Stomach (tissue), 9 donors: ENCODE data around the gene MGME1. TPM values are rescaled to one million over a fixed set of nuclear protein-coding genes. Genes with fewer than 3 reads are reported as not detected.

Experiments used
- DNase-seq, 2 donors: peaks; one replicate each; pipeline versions ENCODE4 v3.0.0 to v3.0.0-alpha.2; 2013 to 2019
- H3K27ac ChIP-seq, 5 donors: fragments of 200-600 bp in 4 of 5; sonication (generic) in 4 of 5; one replicate each; pipeline ENCODE4 v1.5.1; 2013 to 2019; ENCODE audit warnings: mild to moderate bottlenecking in 1 of 5, moderate library complexity in 1 of 5
- H3K27me3 ChIP-seq, 3 donors: fragments of 200-600 bp; sonication (generic); one replicate each; pipeline ENCODE4 v1.5.1; 2017 to 2019; ENCODE audit warnings: mixed run types in 1 of 3
- H3K36me3 ChIP-seq, 4 donors: fragments of 200-600 bp; sonication (generic); 1 replicate in 3 of 4; 2 replicates in 1 of 4; pipeline ENCODE4 v1.5.1; 2016 to 2019
- H3K4me1 ChIP-seq, 4 donors: fragments of 200-600 bp; sonication (generic); one replicate each; pipeline ENCODE4 v1.5.1; 2016 to 2019
- H3K4me3 ChIP-seq, 4 donors: fragments of 200-600 bp; sonication (generic) in 3 of 4; one replicate each; pipeline ENCODE4 v1.5.1; 2016 to 2019; ENCODE audit warnings: mild to moderate bottlenecking in 1 of 4
- H3K9me3 ChIP-seq, 4 donors: fragments of 200-600 bp; sonication (generic); one replicate each; pipeline ENCODE4 v1.5.1; 2016 to 2019
- EP300 ChIP-seq: sonication (generic); formaldehyde crosslinking; IDR thresholded peaks from one replicate; pipeline ENCODE4 v1.6.1; 2017; ENCODE audit warnings: antibody characterized with exemption
- POLR2A ChIP-seq, 4 donors: fragments of 450-650 bp; IDR thresholded peaks; one replicate each; pipeline ENCODE4 v1.6.1; 2016; ENCODE audit warnings: antibody characterized with exemption in 4 of 4, control low read depth in 2 of 4, mild to moderate bottlenecking in 1 of 4, moderate library complexity in 1 of 4
- POLR2AphosphoS5 ChIP-seq, 3 donors: sonication (generic); formaldehyde crosslinking; IDR thresholded peaks; one replicate each; pipeline ENCODE4 v1.6.1; 2016; ENCODE audit warnings: antibody characterized with exemption in 3 of 3
- WGBS, 5 donors: extraction: QIAGEN DNeasy Blood & Tissue Kit in 3 of 5; methylation state at CpG; one replicate each; pipeline versions ENCODE4 v1.1.5 to v1.1.7; 2013 to 2018; 5-methylcytosine and 5-hydroxymethylcytosine counted together
- intact Hi-C: fragments of 100-400 bp; cut with DNase I; formaldehyde crosslinking; loops from one replicate; pipeline ENCODE4 v1.15.1; 2023; ENCODE audit warnings: low total_unique reads
- polyA plus RNA-seq, 3 donors: library from polyadenylated mRNA; stranded (reverse); fragments of 200-250 nt; gene quantifications; one replicate each; pipeline ENCODE4 v1.2.3, GENCODE V29; 2013
- total RNA-seq, 5 donors: library from RNA; depleted of rRNA; stranded (reverse); fragments of >200 nt; gene quantifications; one replicate each; pipeline versions ENCODE4 v1.1.0 to v1.2.3, GENCODE V29; 2014 to 2016
- TF ChIP-seq, protein P1 (sequence below), 7 experiments: fragments of 450-650 bp in 4 of 7; fragments of 200-600 bp in 3 of 7; sonication (generic) in 3 of 7; IDR thresholded peaks; one replicate each; pipeline ENCODE4 v1.5.1; 2016 to 2019; ENCODE audit warnings: antibody characterized with exemption in 7 of 7, control low read depth in 2 of 7, mild to moderate bottlenecking in 1 of 7
- donor health status: healthy with polysubstance abuse.
- donor health status: Bipolar disorder and iron deficiency.
- donor health status: healthy.

Gene MGME1
- total and polyA plus RNA-seq, 8 donors = 2.3 to 19.1 (median 8.3) TPM

DNA sequence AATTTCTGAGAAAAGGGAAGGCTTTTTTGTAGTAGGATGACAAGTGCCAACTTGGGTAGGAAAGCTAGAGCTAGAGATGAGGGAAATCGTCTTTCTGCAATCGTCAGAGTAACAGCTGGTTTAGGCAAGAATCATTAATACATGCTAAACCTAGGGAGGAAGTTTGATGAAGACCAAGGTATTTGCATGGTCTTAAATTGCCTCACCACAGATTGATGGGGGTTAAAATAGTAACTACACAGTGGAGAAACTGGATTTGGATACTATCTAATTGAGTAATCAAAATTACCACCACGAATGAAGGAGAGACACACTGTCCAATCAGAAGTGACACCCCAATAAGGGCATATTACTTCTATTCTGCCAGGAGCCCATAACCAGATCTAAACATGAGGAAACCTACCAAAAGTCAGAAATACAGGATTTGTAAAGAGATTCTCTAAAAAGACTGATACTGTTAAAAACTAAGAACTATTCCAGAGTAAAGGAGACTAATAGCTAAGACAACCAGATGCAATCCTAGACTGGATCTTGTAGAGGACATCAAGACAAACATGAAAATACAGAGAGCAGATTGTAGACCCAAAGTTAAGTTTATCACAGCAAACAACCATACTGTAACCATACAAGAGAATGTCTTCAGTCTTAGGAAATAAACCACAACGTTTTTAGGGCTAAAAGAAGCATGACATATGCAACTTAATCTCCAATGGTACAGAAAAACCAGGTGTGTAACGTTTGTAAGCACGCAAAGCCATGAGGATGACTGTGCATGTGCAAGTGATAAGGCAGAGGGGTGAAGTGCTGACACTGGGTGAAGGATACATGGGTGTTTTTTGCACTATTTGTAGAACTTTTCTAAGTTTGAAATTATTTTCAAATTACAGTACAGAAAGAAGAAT is 22.0 kb upstream of the MGME1 start:
- H3K9me3 ChIP-seq = no peaks in the 10 kb centered on the region
- TF ChIP-seq EP300 = no peak
- no peak for TF ChIP-seq POLR2A (IDR thresholded peaks at IDR 0.05)
- TF ChIP-seq, protein P1, sequence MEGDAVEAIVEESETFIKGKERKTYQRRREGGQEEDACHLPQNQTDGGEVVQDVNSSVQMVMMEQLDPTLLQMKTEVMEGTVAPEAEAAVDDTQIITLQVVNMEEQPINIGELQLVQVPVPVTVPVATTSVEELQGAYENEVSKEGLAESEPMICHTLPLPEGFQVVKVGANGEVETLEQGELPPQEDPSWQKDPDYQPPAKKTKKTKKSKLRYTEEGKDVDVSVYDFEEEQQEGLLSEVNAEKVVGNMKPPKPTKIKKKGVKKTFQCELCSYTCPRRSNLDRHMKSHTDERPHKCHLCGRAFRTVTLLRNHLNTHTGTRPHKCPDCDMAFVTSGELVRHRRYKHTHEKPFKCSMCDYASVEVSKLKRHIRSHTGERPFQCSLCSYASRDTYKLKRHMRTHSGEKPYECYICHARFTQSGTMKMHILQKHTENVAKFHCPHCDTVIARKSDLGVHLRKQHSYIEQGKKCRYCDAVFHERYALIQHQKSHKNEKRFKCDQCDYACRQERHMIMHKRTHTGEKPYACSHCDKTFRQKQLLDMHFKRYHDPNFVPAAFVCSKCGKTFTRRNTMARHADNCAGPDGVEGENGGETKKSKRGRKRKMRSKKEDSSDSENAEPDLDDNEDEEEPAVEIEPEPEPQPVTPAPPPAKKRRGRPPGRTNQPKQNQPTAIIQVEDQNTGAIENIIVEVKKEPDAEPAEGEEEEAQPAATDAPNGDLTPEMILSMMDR (IDR thresholded peaks at IDR 0.05) = no peak
- TF ChIP-seq POLR2AphosphoS5 (IDR thresholded peaks at IDR 0.05) = no peak
- WGBS, 5 donors = 50 to 65% (median 55%) methylated on average over 6 of the region's 6 CpGs
- H3K36me3 ChIP-seq = peaks cover 81 to 100% (median 100%) of the 10 kb centered on the region in 4 donors
- H3K27me3 ChIP-seq = no peaks in the 10 kb centered on the region
- no peak for DNase-seq
- peaks cover 0 to 3% (median 0%) of the 10 kb centered on the region in 4 donors for H3K4me1 ChIP-seq
- intact Hi-C loops = no loop called here
- no peak overlapping the region for H3K4me3 ChIP-seq
- no peak overlapping the region for H3K27ac ChIP-seq

DNA sequence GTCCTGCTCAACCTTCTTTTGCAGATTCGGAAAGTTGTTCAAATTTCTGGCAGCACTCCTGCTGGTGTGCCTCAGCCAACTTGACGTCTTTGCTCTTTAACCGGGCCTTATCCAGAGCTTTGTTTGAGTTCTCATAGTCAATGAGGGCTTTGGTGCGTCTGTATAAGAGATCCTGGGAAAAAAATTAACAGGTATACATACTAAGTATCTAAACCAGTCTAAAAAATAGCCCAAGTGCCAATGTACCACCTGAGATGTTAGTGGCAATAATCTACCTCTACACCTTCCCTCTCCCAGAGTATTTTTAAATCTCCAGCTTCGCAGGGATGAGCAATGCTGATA is 21.4 kb upstream of the MGME1 start:
- Histone ChIP-seq H3K27ac (no peak overlapping the region), H3K4me1 (peaks cover 0 to 3% (median 0%) of the 10 kb centered on the region in 4 donors), H3K4me3 (no peak overlapping the region), H3K9me3 (no peaks in the 10 kb centered on the region), H3K36me3 (peaks cover 75 to 100% (median 100%) of the 10 kb centered on the region in 4 donors), H3K27me3 (no peaks in the 10 kb centered on the region)
- DNase-seq = no peak
- 27 to 49% (median 47%) methylated on average over 5 of the region's 5 CpGs for WGBS, 5 donors
- intact Hi-C loops = no loop called here
- TF ChIP-seq EP300 = no peak
- TF ChIP-seq POLR2AphosphoS5 (IDR thresholded peaks at IDR 0.05) = no peak
- TF ChIP-seq POLR2A (IDR thresholded peaks at IDR 0.05) = no peak
- TF ChIP-seq, protein P1 (IDR thresholded peaks at IDR 0.05) = no peak

DNA sequence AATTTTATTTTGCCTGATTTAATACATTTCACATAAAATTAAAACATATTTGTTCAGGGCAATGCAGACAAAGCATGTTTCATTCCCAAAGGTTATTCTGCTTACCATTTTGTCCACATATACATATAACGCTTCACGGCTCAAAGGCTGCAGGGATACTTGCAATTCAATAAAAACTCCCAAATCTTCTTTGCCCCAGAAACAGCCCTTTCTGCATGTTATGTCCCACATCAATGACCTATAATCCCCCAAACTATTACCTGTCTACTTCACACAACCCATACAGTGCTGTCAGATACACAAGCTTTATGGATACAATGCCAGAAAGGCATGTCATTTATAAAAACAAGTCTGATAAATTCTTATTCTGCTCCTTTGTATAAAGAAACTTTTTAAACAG is 20.4 kb upstream of the MGME1 start:
- peaks cover 73 to 100% (median 100%) of the 10 kb centered on the region in 4 donors for H3K36me3 ChIP-seq
- no peaks in the 10 kb centered on the region for H3K27me3 ChIP-seq
- no peaks in the 10 kb centered on the region for H3K9me3 ChIP-seq
- intact Hi-C loops = no loop called here
- no peak overlapping the region for H3K4me3 ChIP-seq
- no peak for DNase-seq
- H3K27ac ChIP-seq = no peak overlapping the region
- H3K4me1 ChIP-seq = peaks cover 0 to 3% (median 0%) of the 10 kb centered on the region in 4 donors
- WGBS, 5 donors = 93 to 99% (median 93%) methylated on average over 2 of the region's 2 CpGs
- TF ChIP-seq EP300 (no peak), POLR2AphosphoS5 (IDR thresholded peaks at IDR 0.05) (no peak), POLR2A (IDR thresholded peaks at IDR 0.05) (no peak)
- TF ChIP-seq, protein P1 (IDR thresholded peaks at IDR 0.05) = no peak

DNA sequence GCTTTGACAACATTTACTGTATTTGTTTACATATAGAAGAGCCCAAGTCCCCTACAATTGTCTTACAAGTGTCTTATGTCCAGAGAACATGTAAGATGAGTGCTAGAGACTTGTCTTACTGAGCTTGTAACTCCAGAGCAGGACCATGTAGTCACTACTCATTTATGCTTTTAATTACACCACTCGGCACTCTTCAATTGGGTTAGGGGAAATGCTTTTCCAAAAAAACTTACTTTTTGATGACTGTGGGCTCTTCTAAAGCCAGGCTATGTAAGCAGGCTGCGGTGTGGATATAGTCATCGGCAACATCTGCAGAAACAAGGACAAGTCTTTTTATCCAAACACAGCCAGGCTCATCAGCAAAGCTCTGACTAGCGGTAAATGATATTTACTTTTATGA is 18.9 kb upstream of the MGME1 start:
- TF ChIP-seq POLR2AphosphoS5 (IDR thresholded peaks at IDR 0.05) (no peak), POLR2A (IDR thresholded peaks at IDR 0.05) (no peak), EP300 (no peak)
- TF ChIP-seq, protein P1 (IDR thresholded peaks at IDR 0.05) = no peak
- WGBS, 5 donors = 90 to 97% (median 96%) methylated on average over 4 of the region's 4 CpGs
- Histone ChIP-seq H3K9me3 (no peaks in the 10 kb centered on the region), H3K27me3 (no peaks in the 10 kb centered on the region), H3K36me3 (peaks cover 81 to 100% (median 100%) of the 10 kb centered on the region in 4 donors), H3K4me3 (no peak overlapping the region), H3K4me1 (peaks cover 0 to 10% (median 6%) of the 10 kb centered on the region in 4 donors), H3K27ac (no peak overlapping the region)
- DNase-seq = no peak
- intact Hi-C loops = no loop called here
